RWPE1 (cell line): ENCODE data around the gene SCRT2.

Experiments
- CTCF ChIA-PET: fragments of 350-600 bp; sonication (Branson Sonifier 250); formaldehyde crosslinking; extraction: SDS; loops from one replicate; lab custom pipeline; 2021; lab: Yijun Ruan, JAX
- POLR2A ChIA-PET: fragments of 400-600 bp; formaldehyde crosslinking; extraction: SDS; loops from one replicate; lab custom pipeline; 2020; ENCODE audit warnings: antibody characterized with exemption; ENCODE audit not compliant: low non-redundant PET; lab: Yijun Ruan, JAX
- DNase-seq: peaks from one replicate; pipeline ENCODE4 v3.0.0; 2012; ENCODE audit warnings: low spot score
- H3K27ac ChIP-seq: fragments of 450-650 bp; 2 replicates; pipeline ENCODE4 v1.5.1; 2017
- CTCF ChIP-seq: fragments of 450-650 bp; conservative IDR thresholded peaks from 2 replicates; pipeline ENCODE4 v1.5.1; 2017; ENCODE audit warnings: low read depth, mild to moderate bottlenecking

SCRT2 gene

GRCh38 chr20:658731-659291, 16.8 kb downstream of the SCRT2 start:
- no peak for TF ChIP-seq CTCF
- ChIA-PET CTCF (interaction anchor here (0.8 kb wide), 1 partner anchor 530 kb away, joined by 4 read pairs; no protein-coding TSS in a partner anchor), POLR2A (no interaction called here)
- no peak overlapping the region for H3K27ac ChIP-seq
- no peak for DNase-seq

- CTCF ChIA-PET = interaction anchor here (0.8 to 1.3 kb wide), 2 partner anchors 13 to 531 kb away, joined by 4 to 6 read pairs; no protein-coding TSS in a partner anchor
- TF ChIP-seq CTCF = no peak
- DNase-seq = no peak
- POLR2A ChIA-PET = no interaction called here
- no peak overlapping the region for H3K27ac ChIP-seq
Observed at GRCh38 chr20:658202-658601, 17.4 kb downstream of the SCRT2 start.

- POLR2A ChIA-PET = no interaction called here
- no peak for TF ChIP-seq CTCF
- DNase-seq = no peak
- CTCF ChIA-PET = interaction anchor here (0.9 kb wide), 1 partner anchor 11 kb away, joined by 4 read pairs; no protein-coding TSS in a partner anchor
- H3K27ac ChIP-seq = no peak overlapping the region
Observed at GRCh38 chr20:655726-656624, 19.6 kb downstream of the SCRT2 start.

- no peak for TF ChIP-seq CTCF
- DNase-seq = no peak
- ChIA-PET POLR2A (no interaction called here), CTCF (interaction anchor here (0.6 kb wide), 1 partner anchor 14 kb away, joined by 4 read pairs; no protein-coding TSS in a partner anchor)
- no peak overlapping the region for H3K27ac ChIP-seq
Observed at GRCh38 chr20:654417-654750, 21.2 kb downstream of the SCRT2 start.

- no peak for DNase-seq
- TF ChIP-seq CTCF = no peak; the same call in 1 of the 2 replicates
- H3K27ac ChIP-seq = peak overlapping the region; percentile 77
- CTCF ChIA-PET = no interaction called here
- POLR2A ChIA-PET = no interaction called here
Observed at GRCh38 chr20:653590-654416, 21.8 kb downstream of the SCRT2 start.

GRCh38 chr20:653110-653589, 22.5 kb downstream of the SCRT2 start, which contains the start of gene SRXN1:
Gene SRXN1 (minus strand): TSS chr20:653200. CDS start chr20:653185, 15 bp downstream.
- H3K27ac ChIP-seq = peak within 1 kb of the TSS; percentile 77
- CTCF ChIA-PET = interaction anchor here (1.4 kb wide), 1 partner anchor 14 kb away, joined by 5 read pairs; no protein-coding TSS in a partner anchor
- POLR2A ChIA-PET = no interaction called here
- TF ChIP-seq CTCF = peak; percentile 80
- peak; percentile 96 for DNase-seq
